COLO829 (cell line): ENCODE results near the gene WDR93.
"Not testable (repeated sequence)": the region's sequence is repeated elsewhere in the genome, so short reads cannot be mapped to it uniquely, and the experiment has no call there.

Experiments
- DNase-seq: peaks from one replicate; pipeline ENCODE4 v3.0.0; 2012; ENCODE audit warnings: low spot score

The WDR93 gene

DNA sequence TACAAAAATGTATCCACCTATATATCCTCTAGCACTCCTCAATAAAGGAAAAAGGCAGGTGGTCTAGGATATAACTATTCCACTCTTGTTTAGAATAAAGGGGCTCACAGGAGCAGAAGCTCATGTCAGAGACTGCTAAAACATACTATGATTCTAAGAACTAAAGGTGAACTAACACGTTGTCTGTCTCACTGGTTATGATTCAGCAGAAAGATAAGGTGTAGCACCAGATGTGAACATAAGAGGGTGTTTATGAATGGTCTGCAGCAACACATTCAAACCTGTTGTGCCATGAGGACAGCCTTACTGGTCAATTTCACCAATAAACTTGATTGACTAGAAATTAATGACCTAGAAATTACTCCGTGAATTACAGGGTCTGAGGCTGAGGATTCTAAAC, 4.6 kb upstream of the WDR93 start:
- no peak for DNase-seq

DNA sequence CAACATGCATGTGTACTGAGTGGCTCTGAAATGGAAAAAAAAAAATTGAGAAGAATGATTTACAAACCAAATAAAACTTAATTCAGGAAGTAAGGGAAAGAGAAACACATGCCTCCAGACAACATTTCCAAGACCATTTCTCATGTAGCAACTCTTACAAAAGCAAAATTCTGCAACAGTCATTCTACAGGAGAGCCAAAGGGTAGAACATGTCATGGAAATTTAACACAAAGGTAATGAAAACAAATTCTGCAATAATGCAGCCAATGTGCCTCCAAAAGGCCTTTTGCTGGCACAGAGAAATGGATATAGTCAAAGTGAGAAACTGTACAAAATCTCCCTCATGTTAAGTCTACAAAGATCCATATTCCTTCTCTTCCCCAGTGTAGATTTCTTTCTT, 4.1 kb upstream of the WDR93 start:
- DNase-seq, result no peak

DNA sequence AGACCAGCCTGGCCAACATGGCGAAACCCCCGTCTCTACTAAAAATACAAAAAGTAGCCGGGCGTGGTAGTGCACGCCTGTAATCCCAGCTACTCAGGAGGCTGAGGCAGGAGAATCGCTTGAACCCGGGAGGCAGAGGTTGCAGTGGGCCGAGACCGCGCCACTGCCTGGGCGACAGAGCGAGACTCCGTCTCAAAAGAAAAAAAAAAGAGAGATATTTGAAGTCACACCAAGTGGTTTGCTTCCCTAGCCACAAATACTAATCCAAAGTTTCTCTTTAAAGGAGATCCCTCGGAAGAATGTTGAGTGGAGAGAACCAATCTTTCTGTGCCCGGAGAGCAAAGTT, 708 bp upstream of the WDR93 start:
- DNase-seq, result not testable (repeated sequence)

DNA sequence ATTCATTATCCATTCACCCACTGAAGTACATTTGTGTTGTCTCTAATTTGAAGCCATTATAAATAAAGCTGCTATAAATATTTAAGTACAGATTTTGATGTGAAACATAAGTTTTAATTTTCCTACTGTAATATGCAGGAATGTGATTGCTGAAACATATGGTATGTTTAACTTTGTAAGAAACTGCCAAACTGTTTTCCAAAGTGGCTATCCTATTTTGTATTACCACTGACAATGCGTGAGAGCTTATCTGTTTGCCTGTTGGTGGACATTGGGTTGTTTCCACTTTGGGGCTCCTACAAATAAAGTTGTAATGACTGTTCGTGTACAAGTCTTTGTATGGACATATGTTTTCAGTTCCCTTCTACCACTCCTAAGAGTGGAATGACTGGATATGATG, 2.5 kb downstream of the WDR93 start:
- no peak for DNase-seq

DNA sequence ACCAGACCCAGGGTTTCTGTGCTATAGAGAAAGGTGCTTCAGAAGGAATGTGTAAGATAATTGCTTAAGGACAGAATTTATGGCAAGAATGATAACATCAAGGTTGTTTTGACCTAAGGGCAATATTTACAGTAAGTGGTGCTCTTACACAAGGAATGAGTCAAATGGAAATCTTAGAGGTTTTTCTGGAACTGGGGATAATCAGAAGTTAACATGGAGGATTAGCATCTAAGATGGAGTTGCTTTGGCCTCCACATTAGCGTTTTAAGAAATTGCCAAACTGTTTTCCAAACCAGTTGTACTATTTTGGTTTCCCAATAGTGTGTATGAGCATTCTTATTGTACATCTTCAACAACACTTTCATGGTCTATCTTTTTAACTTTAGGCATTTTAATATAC, 3.1 kb downstream of the WDR93 start:
- DNase-seq, result no peak

DNA sequence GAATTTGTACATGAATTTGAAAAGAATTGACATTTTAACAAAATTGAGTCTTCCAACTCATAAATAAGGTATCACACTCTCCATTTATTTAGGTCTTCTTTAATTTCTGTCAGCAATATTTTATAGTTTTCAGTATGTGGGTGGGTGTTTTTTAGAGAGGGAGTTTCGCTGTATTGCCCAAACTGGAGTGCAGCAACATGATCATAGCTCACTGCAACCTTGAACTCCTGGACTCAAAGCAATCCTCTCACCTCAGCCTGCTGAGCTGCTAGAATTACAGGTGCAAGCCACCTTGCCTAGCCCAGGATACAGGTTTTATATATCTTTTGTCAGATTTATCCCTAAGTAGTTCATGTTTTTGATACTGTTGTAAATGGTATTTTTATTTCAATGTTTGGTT, 4.6 kb downstream of the WDR93 start:
- no peak for DNase-seq

DNA sequence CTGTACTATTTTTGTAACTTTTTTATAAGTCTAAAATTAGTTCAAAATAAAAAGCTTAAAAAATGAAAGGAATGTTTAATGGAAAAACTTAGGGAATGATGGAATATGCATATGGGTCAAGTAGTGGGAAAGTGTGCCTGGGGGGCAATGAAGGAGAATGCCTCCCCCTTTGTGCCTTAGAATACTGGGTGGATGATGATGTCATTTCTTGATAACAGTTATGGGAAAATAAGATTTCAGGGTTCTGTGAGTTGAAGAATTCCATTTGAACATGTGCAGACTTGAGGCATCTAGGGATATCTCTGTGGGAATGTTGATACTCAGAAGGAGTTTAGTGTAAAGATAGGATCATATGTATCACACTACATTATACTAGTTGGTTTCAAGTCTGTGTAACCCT, 13.8 kb downstream of the WDR93 start:
- DNase-seq, result no peak

DNA sequence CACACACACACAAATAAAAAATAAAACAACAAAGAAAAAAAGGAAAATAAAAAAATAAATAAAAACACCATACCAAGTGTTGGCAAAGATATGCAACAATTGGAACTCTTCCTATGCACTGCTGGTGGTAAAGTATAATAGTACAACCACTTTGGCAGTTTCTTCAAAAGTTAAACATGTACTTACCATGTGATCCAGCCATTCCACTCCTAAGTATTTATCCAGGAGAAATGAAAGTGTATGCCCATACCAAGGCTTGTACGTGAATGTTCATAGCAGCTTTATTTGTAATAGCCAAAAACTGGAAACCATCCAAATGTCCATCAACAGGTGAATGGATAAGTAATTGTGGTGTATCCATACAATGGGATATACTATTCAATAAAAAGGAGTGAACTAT, 17.0 kb downstream of the WDR93 start:
- no peak for DNase-seq

DNA sequence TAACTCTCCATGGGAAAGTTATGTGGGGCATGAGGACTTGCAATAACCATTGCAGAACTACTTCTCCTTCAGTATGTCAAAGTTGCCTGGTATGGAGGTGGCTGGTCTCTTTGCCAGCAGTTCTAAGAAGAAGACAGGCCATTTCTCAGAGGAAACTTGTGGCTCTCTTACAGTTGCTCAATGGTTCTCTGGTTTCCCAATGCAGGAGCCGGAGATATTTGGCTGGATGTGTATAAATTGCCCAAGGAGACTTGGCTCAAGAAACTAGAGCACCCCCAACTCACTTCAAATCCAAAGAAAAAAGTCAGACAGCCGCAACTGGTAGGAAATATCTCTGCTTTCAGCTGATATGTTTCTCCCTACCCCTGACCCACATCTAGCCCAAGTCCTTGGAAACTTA, 24.2 kb downstream of the WDR93 start:
- DNase-seq, result no peak

DNA sequence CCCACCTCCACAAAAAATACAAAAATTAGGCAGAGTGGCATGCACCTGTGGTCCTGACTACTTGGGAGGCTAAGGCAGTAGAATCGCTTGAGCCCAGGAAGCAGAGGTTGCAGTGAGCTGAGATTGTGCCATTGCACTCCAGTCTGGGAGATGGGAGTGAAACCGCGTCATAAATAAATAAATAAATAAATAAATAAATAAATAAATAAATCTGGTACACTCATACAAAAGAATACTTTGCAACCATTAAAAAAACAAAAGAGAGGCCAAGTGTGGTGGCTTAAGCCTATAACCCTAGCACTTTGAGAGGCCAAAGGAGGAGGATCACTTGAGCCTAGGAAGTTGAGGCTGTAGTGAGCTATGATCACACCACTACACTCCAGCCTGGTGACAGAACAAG, 32.4 kb downstream of the WDR93 start:
- no peak for DNase-seq

DNA sequence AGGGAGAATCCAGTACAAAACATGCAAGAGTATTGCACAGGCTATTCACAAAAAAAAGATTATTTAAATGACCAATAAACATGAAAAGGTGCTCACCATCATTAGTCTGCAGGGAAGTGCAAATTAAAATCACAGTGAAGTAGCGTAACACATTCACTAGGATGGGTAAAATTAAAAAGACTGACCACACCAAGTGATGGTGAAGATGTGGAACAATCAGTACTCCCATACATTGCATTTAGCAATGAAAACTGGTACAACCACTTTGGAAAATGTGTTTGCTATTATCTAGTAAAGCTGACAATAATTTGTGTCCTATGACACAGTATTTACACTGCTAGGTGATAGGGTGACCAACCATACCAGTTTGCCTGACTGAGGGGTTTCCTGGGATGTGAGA, 34.0 kb downstream of the WDR93 start:
- DNase-seq, result no peak

DNA sequence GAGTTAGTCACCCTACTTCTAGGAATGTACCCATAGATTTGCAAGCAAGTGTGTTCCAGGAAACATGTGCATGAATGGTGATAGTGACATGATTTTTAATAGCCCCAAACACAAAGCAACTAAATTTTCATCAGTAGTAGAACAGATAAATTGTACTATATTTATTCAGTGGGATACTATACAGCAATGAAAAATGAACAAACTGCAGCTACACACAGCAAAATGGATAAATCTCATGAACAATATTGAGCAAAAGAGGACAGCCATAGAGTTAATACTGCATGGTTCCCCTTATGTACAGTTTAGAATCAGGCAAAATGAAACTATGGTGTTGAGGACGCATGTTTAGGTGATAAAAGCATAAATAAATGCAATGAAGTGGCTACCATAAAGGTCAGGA, 34.5 kb downstream of the WDR93 start:
- DNase-seq, result no peak

DNA sequence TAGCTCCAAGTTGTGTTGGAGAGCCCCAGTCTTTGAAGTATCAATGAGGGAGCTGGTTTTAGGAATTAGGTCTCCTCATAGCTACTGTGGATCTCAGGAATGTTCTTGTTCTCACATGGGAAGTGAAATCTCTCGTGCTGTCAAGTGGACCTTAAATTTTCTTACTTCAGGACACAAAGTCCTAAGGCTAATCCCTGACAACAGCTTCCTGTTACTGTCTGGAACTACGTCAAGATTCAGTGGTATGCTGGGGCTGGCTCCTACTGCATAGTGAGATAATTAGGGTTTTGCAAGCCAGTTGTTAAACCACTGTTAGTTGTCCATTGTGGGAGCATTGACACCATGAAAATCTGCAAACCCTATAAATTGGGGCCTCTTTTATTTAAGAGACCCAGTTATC, 37.6 kb downstream of the WDR93 start:
- no peak for DNase-seq

DNA sequence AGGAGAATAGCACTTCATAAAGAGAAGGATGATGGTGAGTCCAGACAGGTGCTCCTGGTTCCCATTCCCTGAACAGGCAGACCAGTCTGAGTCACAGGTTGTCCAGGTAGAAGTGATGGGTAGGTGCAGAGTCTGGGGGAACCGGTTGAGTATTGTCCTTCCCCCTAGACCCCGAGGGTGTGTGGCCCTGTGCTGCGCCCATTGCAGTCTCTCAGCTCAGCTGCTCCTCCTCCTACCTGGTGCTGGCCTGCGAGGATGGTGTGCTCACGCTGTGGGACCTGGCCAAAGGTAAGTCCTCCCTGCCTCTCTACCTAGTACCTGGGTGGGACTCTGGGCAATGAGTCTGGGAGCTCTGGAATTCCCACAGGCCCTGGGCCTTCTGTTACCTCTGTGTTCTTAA, 40.7 kb downstream of the WDR93 start:
- DNase-seq, result no peak

DNA sequence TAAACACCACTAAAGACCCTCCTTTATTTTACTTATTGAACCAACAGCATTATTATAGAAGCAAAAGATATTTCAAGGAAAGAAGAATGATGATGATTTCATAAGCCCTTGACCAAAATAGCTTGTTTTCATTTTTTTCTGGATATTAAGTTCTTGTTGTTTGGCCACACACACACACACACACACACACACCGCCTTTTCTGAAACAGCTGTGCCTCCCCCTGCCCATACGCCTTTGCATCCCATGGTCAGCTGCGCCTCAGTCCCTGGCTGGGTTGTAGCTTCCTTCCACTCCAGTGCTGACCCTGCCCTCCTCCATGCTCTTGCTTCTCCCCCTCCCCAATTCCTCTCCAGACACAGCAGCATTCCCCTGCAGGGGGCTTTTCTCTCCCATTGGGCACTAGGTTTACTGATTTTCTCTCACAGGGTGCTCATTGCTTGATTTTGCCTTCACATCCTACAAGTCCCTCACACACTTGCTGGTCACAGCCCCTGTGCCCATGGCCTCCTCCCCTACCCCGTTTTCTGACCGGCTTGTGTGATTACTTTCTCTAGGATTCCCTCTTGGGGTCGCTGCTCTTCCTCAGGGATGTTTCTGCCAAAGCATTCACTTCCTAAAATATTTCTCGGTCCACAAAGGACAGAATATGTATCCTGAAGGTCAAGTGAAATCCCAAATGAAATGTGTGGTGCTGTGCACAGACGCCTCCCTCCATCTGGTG, 42.0 kb downstream of the WDR93 start:
- DNase-seq, result no peak

DNA sequence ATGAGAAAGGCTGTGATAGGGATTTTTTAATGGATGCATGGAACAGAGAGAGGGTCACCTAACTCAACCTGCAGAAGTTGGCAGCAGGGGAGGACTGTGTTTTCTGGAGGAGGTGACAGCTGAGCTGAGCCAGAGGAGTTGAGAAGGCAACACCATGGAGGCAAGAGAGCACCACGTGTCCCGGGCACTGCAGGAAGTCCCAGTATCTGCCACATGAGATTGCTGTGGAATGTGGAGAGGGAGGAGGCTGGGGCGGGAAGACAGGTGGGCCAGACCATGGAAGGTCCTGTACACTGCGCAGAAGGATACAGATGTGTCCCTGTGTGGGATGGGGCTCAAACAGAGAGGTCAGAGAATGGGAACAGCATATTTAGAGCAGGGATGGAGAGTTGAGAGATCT, 45.2 kb downstream of the WDR93 start:
- no peak for DNase-seq

DNA sequence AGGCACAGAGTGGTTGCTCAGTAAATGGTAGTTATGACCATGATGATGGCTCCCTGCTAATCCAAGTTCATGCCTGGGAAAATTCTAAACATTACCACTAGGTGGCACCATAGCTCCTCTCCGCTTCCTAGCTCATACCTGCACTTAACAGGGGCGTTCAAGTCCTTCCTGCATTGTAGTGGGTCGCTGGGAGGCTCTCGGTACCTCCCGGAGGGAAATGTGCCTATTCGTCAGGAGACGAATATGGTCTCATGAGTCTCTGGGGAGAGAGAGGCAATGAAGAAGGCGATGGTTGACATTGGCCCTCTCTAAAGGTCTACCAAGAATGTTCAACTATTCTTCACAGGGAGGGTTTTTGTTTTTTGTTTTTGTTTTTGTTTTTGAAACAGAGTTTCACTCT, 49.5 kb downstream of the WDR93 start:
- DNase-seq, result peak; percentile 80

DNA sequence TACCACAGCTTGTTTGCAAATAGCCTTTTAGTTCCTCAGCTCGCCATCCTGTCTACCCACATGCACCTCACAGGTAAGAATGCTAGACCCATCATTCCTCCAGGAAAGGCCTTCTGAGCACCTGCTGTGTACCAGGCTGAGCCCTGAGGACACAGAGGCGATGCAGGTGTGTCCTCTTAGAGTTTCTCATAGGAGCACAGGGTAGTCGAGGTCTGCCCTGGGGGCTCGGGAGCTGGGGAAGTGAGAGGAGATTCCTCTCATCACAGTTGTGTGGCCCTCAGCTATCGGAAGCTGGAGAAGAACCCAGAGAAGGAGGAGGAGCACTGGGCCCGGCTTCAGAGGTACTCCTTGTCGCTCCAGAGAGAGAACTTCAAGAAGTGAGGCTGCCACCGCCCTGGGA, 52.4 kb downstream of the WDR93 start:
- no peak for DNase-seq

DNA sequence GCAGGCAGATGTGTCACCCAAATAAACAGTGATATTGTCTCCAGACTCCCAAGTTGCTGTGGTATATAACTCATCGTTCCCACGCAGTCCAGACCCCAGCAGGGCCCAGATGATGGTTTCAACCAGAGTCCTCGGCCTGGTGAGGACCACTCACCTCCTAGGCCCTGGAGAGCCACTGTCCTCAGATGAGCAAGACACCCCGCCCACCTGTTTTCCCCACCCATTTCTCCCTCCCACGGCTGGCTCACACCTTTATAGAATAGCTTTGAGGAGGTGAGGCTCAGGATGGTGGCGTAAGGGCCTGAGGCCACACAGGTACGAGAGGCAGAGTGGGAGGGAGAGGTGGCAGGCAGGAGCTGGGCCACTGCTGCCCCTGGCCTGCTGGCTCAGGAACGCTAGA, 53.0 kb downstream of the WDR93 start:
- no peak for DNase-seq

DNA sequence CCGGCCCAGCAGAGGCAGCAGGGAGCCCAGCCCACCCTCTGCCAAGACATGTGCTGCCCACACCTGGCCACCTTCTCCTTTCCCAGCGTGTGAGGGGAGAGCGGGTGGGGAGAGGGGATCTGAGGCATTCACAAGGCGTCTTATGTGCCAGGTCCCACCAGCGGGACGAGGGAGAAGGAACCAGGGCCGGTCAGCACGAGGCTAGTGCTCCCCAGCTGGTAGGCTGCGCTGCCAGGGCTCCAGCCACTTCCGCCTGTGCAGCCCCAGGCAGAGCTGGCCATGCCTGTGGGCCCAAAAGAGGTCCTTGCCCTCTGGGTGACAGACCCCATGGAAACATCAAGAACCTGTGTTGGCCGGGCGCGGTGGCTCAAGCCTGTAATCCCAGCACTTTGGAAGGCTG, 54.5 kb downstream of the WDR93 start:
- DNase-seq, result no peak

DNA sequence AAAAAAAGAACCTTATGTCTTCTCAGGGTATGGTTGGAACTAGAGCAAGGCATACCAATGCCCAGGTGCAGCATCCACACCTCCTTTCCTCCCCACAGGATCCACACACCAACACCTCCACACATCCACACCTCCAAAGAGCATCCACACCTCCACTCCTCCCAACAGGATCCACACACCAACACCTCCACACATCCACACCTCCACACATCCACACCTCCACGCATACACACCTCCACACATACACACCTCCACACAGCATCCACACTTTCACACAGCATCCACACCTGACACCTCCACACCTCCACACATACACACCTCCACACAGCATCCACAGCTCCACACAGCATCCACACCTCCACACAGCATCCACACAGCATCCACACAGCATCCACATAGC, 55.2 kb downstream of the WDR93 start:
- DNase-seq, result no peak

DNA sequence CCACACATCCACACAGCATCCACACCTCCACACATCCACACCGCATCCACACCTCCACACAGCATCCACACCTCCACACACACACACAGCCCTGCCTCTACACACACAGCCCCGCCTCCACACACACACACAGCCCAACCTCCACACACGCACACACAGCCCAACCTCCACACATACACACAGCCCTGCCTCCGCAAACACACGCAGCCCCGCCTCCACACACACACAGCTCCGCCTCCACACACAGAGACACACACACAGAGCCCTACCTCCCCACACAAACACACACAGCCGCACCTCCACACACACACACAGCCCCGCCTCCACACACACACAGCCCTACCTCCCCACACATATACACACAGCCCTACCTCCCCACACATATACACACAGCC, 55.8 kb downstream of the WDR93 start:
- no peak for DNase-seq

DNA sequence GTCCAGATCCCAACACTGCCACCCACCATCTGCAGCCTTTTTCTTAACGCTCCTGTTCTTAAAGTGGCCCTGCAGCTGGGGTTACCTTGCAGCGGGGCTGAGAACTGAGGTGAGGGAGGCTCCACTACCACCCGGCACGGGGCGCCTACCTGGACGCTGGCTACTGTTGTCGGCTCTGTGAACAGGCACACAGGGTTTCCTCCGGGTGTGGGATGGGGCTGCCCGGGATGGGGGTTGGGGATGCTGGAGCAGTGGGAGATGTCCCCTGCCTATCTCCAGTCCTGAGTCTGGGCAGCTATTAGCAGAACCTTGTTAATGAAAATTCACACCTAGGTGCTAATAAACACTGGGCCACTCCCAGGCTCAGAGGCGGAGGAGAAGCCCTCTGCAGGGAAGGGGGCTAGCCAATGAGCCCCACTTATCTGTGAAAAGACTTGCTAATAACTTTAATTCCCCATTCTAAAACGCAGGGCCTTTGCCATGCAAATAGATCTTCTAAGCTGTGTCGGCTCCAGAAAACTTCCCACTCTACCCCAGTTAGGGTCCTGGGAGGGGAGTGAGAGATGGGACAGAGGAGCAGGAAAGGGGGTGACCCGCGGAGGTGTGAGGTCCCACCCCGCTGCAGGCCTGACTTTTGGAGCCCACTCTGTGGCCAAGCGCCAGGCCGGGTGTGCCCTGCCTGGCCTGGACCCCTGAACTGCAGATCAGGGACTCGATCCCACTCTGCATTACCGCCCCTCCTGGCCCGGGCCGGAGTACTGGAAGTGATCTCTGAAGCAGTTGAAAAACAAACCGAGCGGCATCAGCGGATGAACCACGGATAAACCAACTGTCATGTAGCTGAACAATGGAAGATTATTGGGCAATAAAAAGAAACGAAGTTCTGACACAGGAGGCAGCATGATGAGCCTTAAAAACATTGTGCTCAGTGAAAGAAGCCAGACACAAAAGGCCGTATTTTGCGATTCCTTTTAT, 57.4 kb downstream of the WDR93 start:
- no peak for DNase-seq

DNA sequence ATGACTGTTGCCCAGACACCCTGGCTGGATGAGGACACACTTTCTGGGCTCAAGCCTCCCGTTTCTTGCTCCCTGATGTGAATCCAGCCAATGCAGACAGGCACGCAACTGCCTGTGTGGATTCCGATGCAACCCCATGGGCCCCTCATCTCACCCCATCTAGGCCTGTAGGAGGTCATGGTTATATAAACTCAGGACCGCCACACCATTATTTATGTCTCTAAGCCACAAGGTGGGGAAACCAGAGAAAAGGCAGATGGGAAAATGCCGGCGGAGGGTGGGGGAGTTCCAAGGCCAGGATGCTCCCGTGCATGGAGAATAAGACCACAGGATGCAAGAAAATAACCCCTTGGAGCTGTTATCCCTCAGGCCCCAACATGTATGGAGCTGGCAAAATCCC, 58.4 kb downstream of the WDR93 start:
- no peak for DNase-seq
